Left lung (tissue), 10 donors: ENCODE data around the gene HSD11B2. TPM values are rescaled to one million over a fixed set of nuclear protein-coding genes. Genes with fewer than 3 reads are reported as not detected.
"Not testable (repeated sequence)": the region's sequence is repeated elsewhere in the genome, so short reads cannot be mapped to it uniquely, and the experiment has no call there.

Experiments used
- ATAC-seq: fragments of 200-7000 bp; cut with Tn5 transposase; one replicate; pipeline ENCODE4 v1.9.1; 2020; ENCODE audit warnings: moderate library complexity
- DNase-seq, 4 donors: peaks; one replicate each; pipeline ENCODE4 v3.0.0-alpha.2; 2013 to 2020
- H3K27ac ChIP-seq, 2 donors: fragments of 200-600 bp; sonication (generic) in 1 of 2; one replicate each; pipeline versions ENCODE4 v1.5.0 to v1.8.0; 2020 to 2021
- H3K27me3 ChIP-seq, 2 donors: fragments of 200-600 bp; sonication (generic) in 1 of 2; one replicate each; pipeline versions ENCODE4 v1.5.0 to v1.8.0; 2020 to 2021
- H3K36me3 ChIP-seq, 2 donors: fragments of 200-600 bp; sonication (generic) in 1 of 2; one replicate each; pipeline versions ENCODE4 v1.5.0 to v1.8.0; 2020 to 2021
- H3K4me1 ChIP-seq, 2 donors: fragments of 200-600 bp; one replicate each; pipeline ENCODE4 v1.8.0; 2021
- H3K4me3 ChIP-seq, 2 donors: fragments of 200-600 bp; sonication (generic) in 1 of 2; one replicate each; pipeline versions ENCODE4 v1.5.0 to v1.8.0; 2020 to 2021; ENCODE audit warnings: mild to moderate bottlenecking in 1 of 2
- H3K9me3 ChIP-seq, 2 donors: fragments of 200-600 bp; sonication (generic) in 1 of 2; one replicate each; pipeline versions ENCODE4 v1.5.0 to v1.8.0; 2020 to 2021
- CTCF ChIP-seq, 2 donors: fragments of 200-600 bp; sonication (generic) in 1 of 2; IDR thresholded peaks; one replicate each; pipeline versions ENCODE4 v1.5.0 to v1.8.0; 2021; ENCODE audit warnings: antibody characterized with exemption in 2 of 2
- intact Hi-C, 2 donors: fragments of 100-400 bp; cut with DNase I; formaldehyde crosslinking; loops; one replicate each; pipeline versions ENCODE4 v1.11.2 to v1.14.2; 2022
- polyA plus RNA-seq, 6 donors: library from polyadenylated mRNA; unstranded; fragments of 120-200 nt; gene quantifications; one replicate each; pipeline ENCODE4 v1.2.1, GENCODE V29; 2013; ENCODE audit not compliant: insufficient read length in 6 of 6
- total RNA-seq, 2 donors: library from RNA; stranded (reverse); fragmentation: NEBNext Ultra II Directional; extraction: Animal tissue kit (Norgen Biotek cat#: 25700); gene quantifications; one replicate each; pipeline ENCODE4 v1.2.1, GENCODE V29; 2021
- donor health status: DM: no; HTN: yes; CAD: no.
- donor health status: DM: no; HTN: no; CAD: no.

HSD11B2 gene
- total and polyA plus RNA-seq, 8 donors, result 2.5 to 81.1 (median 54.7) TPM

- Histone ChIP-seq H3K4me3 (no peak overlapping the region), H3K9me3 (no peaks in the 10 kb centered on the region), H3K27me3 (peaks cover 0 to 19% of the 10 kb centered on the region in 2 donors), H3K27ac (no peak overlapping the region), H3K36me3 (no peaks in the 10 kb centered on the region), H3K4me1 (peaks cover 3 to 32% of the 10 kb centered on the region in 2 donors)
- TF ChIP-seq CTCF (IDR thresholded peaks at IDR 0.05), result no peak
- ATAC-seq, result no peak
- no peak for DNase-seq
- intact Hi-C loops, result no loop called here
Observed at GRCh38 chr16:67412294-67412693, 18.6 kb upstream of the HSD11B2 start.

GRCh38 chr16:67413978-67414911 lies 16.7 kb upstream of the HSD11B2 start:
- no peak overlapping the region for H3K27ac ChIP-seq

GRCh38 chr16:67415421-67415820 lies 15.5 kb upstream of the HSD11B2 start:
- Histone ChIP-seq H3K27me3 (peaks cover 0 to 21% of the 10 kb centered on the region in 2 donors), H3K4me1 (peaks cover 3 to 28% of the 10 kb centered on the region in 2 donors), H3K4me3 (peak overlapping the region; percentile 57 to 76), H3K27ac (peak overlapping the region; percentile 74 to 81)
- DNase-seq, H3K9me3 ChIP-seq, ATAC-seq, intact Hi-C loops, H3K36me3 ChIP-seq: not testable (repeated sequence)

More at GRCh38 chr16:67413978-67414911, 16.7 kb upstream of the HSD11B2 start:
- intact Hi-C loops, result no loop called here
- Histone ChIP-seq H3K9me3 (no peaks in the 10 kb centered on the region), H3K27me3 (peaks cover 0 to 21% of the 10 kb centered on the region in 2 donors), H3K4me1 (peaks cover 3 to 28% of the 10 kb centered on the region in 2 donors), H3K36me3 (no peaks in the 10 kb centered on the region), H3K4me3 (no peak overlapping the region)
- no peak for DNase-seq
- no peak for TF ChIP-seq CTCF (IDR thresholded peaks at IDR 0.05)
- no peak for ATAC-seq

GRCh38 chr16:67415872-67416793 lies 14.8 kb upstream of the HSD11B2 start, which contains the start of gene ZDHHC1:
Gene ZDHHC1, minus strand, starts transcription at chr16:67416477. Its CDS starts 8,702 bp downstream, at chr16:67407775.
- Histone ChIP-seq H3K27ac (peak within 1 kb of the TSS; percentile 74 to 81), H3K4me3 (peak within 1 kb of the TSS; percentile 57 to 76), H3K9me3 (no peaks in the 10 kb centered on the region), H3K27me3 (peaks cover 0 to 21% of the 10 kb centered on the region in 2 donors), H3K4me1 (peaks cover 3 to 28% of the 10 kb centered on the region in 2 donors), H3K36me3 (no peaks in the 10 kb centered on the region)
- DNase-seq (peak; percentile 59 to 93 (median 82)), ATAC-seq (peak; percentile 99)
- TF ChIP-seq CTCF (IDR thresholded peaks at IDR 0.05), result peak; percentile 41 to 47
- intact Hi-C loops, result no loop called here

GRCh38 chr16:67417333-67418061 lies 13.4 kb upstream of the HSD11B2 start:
- intact Hi-C loops, result no loop called here
- no peak for TF ChIP-seq CTCF (IDR thresholded peaks at IDR 0.05)
- peaks cover 0 to 21% of the 10 kb centered on the region in 2 donors for H3K27me3 ChIP-seq
- H3K4me1 ChIP-seq, result peaks cover 3 to 28% of the 10 kb centered on the region in 2 donors
- no peaks in the 10 kb centered on the region for H3K36me3 ChIP-seq
- DNase-seq (no peak), ATAC-seq (no peak)
- no peak overlapping the region for H3K4me3 ChIP-seq
- no peak overlapping the region for H3K27ac ChIP-seq
- no peaks in the 10 kb centered on the region for H3K9me3 ChIP-seq
